GM23338 (cell line): ENCODE data around the gene DCLK1.

Experiments
- CREB1 ChIP-seq: fragments of 250-450 bp; sonication (Bioruptor Pico); IDR thresholded peaks from 2 replicates; pipeline ENCODE4 v1.5.0; 2020; ENCODE audit warnings: low read depth, mild to moderate bottlenecking, moderate library complexity
- CTCF ChIP-seq, 2 experiments: fragments of 200-600 bp in 1 of 2; sonication (generic) in 1 of 2; conservative IDR thresholded peaks; 2 replicates each; pipeline versions ENCODE4 v1.5.1 to v1.6.1; 2016 to 2017; ENCODE audit warnings: antibody characterized with exemption in 2 of 2, low read depth in 2 of 2, mild to moderate bottlenecking in 2 of 2, moderate library complexity in 1 of 2
- ETS1 ChIP-seq: IDR thresholded peaks from 2 replicates; pipeline ENCODE4 v1.6.1; 2016; ENCODE audit warnings: antibody characterized with exemption
- EZH2 ChIP-seq: fragments of 200-600 bp; sonication (generic); IDR thresholded peaks from one replicate; pipeline ENCODE4 v1.8.0; 2017; ENCODE audit warnings: antibody characterized with exemption, mild to moderate bottlenecking, low read depth; ENCODE audit not compliant: unreplicated experiment
- POLR2AphosphoS5 ChIP-seq: IDR thresholded peaks from 2 replicates; pipeline ENCODE4 v1.6.1; 2016; ENCODE audit warnings: antibody characterized with exemption, low read depth
- REST ChIP-seq: IDR thresholded peaks from one replicate; pipeline ENCODE4 v1.6.1; 2018; ENCODE audit warnings: antibody characterized with exemption; ENCODE audit not compliant: unreplicated experiment

- no peak for TF ChIP-seq REST
- TF ChIP-seq CTCF (conservative IDR thresholded peaks at IDR 0.05; ENCODE audit: low read depth in 2 of 2) = peak in 1 of 2 experiments; percentile 22; a peak in 1 of 4 replicates
- TF ChIP-seq POLR2AphosphoS5 = no peak
- no peak for TF ChIP-seq EZH2
- TF ChIP-seq ETS1 = no peak
- TF ChIP-seq CREB1 (CRISPR knock-in tag) = no peak
These were observed 5.3 kb downstream of the DCLK1 start for GRCh38 chr13:36125841-36126240.
